ENCODE results near the gene DPM3. TPM values are rescaled to one million over a fixed set of nuclear protein-coding genes. Genes with fewer than 3 reads are reported as not detected.

The DPM3 gene
- total and polyA plus RNA-seq, 2 of the 13 experiments (the other 11 are each of a cell fraction or from before 2014, with no cell fraction given) = 23.2 to 53.4 TPM

- peak; percentile 39; the same call in 1 of the 2 replicates for TF ChIP-seq ZSCAN25 (CRISPR knock-in tag; IDR thresholded peaks at IDR 0.05)
- no peak for TF ChIP-seq IKZF1 (IDR thresholded peaks at IDR 0.05)
- TF ChIP-seq ZNF598 (CRISPR knock-in tag; IDR thresholded peaks at IDR 0.05; ENCODE audit: borderline replicate concordance) = no peak
- TF ChIP-seq ARNTL (CRISPR knock-in tag; IDR thresholded peaks at IDR 0.05) = peak; percentile 97
- TF ChIP-seq FOXM1 (CRISPR knock-in tag; IDR thresholded peaks at IDR 0.05) = no peak
- TF ChIP-seq ZNF546 (CRISPR knock-in tag; conservative IDR thresholded peaks at IDR 0.05) = no peak
- peak; percentile 72 for TF ChIP-seq MEF2D (CRISPR knock-in tag; IDR thresholded peaks at IDR 0.05)
- peak; percentile 89; the same call in 1 of the 2 replicates for TF ChIP-seq ZNF841 (CRISPR knock-in tag; IDR thresholded peaks at IDR 0.05; ENCODE audit: borderline replicate concordance)
- 0 out of 2 replicates have a peak, but pooled peaks have one; percentile 41 for TF ChIP-seq HES4 (CRISPR knock-in tag; IDR thresholded peaks at IDR 0.05; ENCODE audit: borderline replicate concordance)
- 0 out of 2 replicates have a peak, but pooled peaks have one; percentile 33 for TF ChIP-seq ZNF652 (CRISPR knock-in tag; IDR thresholded peaks at IDR 0.05; ENCODE audit: borderline replicate concordance, low read depth)
- TF ChIP-seq ZNF737 (CRISPR knock-in tag; IDR thresholded peaks at IDR 0.05; ENCODE audit: borderline replicate concordance) = no peak
- 0 out of 2 replicates have a peak, but pooled peaks have one; percentile 67 for TF ChIP-seq RNF2 (conservative IDR thresholded peaks at IDR 0.05; ENCODE audit: low read depth)
- TF ChIP-seq REST (IDR thresholded peaks at IDR 0.05; ENCODE audit: borderline replicate concordance in 1 of 2, low read depth in 1 of 2, low read length in 2 of 2) = peak in 1 of 2 experiments; percentile 80; a peak in 2 of 4 replicates
- TF ChIP-seq ZSCAN9 (CRISPR knock-in tag; IDR thresholded peaks at IDR 0.05; ENCODE audit: borderline replicate concordance) = peak; percentile 57
- TF ChIP-seq ZNF264 (CRISPR knock-in tag; IDR thresholded peaks at IDR 0.05) = peak; percentile 88
- TF ChIP-seq ZNF205 (CRISPR knock-in tag; IDR thresholded peaks at IDR 0.05) = peak; percentile 72; the same call in 1 of the 2 replicates
- peak; percentile 60; the same call in 1 of the 2 replicates for TF ChIP-seq CBFB (CRISPR knock-in tag; IDR thresholded peaks at IDR 0.05)
- peak; percentile 100 for TF ChIP-seq SP5 (CRISPR knock-in tag; IDR thresholded peaks at IDR 0.05; ENCODE audit: borderline replicate concordance, low read depth)
- peak; percentile 84; the same call in 1 of the 2 replicates for TF ChIP-seq KDM4B (CRISPR knock-in tag; IDR thresholded peaks at IDR 0.05)
- peak; percentile 72 for TF ChIP-seq ISL2 (CRISPR knock-in tag; IDR thresholded peaks at IDR 0.05)
- no peak; the same call in none of the 2 replicates for TF ChIP-seq ZSCAN21 (CRISPR knock-in tag; IDR thresholded peaks at IDR 0.05; ENCODE audit: borderline replicate concordance)
- TF ChIP-seq ZNF83 (CRISPR knock-in tag; IDR thresholded peaks at IDR 0.05; ENCODE audit: borderline replicate concordance) = no peak
- TF ChIP-seq ZNF766 (CRISPR knock-in tag; IDR thresholded peaks at IDR 0.05; ENCODE audit: borderline replicate concordance) = peak; percentile 15; the same call in 1 of the 2 replicates
- no peak for TF ChIP-seq ZNF30 (CRISPR knock-in tag; IDR thresholded peaks at IDR 0.05)
- TF ChIP-seq MIER2 (CRISPR knock-in tag; IDR thresholded peaks at IDR 0.05) = peak; percentile 68; the same call in 1 of the 2 replicates
- TF ChIP-seq ZNF160 (CRISPR knock-in tag; IDR thresholded peaks at IDR 0.05) = no peak
Observed at GRCh38 chr1:155127105-155127966, 13.0 kb downstream of the DPM3 start, which contains the start of gene EFNA1 (continued).
